CD8-positive, alpha-beta memory T cell (primary cell): ENCODE results near the gene CHCHD6. TPM values are rescaled to one million over a fixed set of nuclear protein-coding genes. Genes with fewer than 3 reads are reported as not detected.
A peak's percentile ranks its signal among the peaks of the same experiment; 100 is the strongest.

Experiments
- CTCF ChIA-PET: fragments of 350-600 bp; sonication (Branson Sonifier 250); formaldehyde crosslinking; loops from one replicate; lab custom pipeline; 2021; ENCODE audit warnings: antibody characterized with exemption; lab: Charles Lee
- POLR2A ChIA-PET: fragments of 350-600 bp; sonication (Branson Sonifier 250); formaldehyde crosslinking; loops from one replicate; lab custom pipeline; 2021; ENCODE audit warnings: antibody characterized with exemption; lab: Charles Lee
- DNase-seq, 5 donors: peaks; one replicate each; pipeline versions ENCODE4 v3.0.0 to v3.0.0-alpha.2; 2020 to 2022; ENCODE audit warnings: mixed read lengths in 1 of 5
- H3K27ac ChIP-seq: one replicate; pipeline ENCODE4 v1.7.0; 2013; ENCODE audit warnings: low read depth, mild to moderate bottlenecking, low read length, moderate library complexity
- H3K27me3 ChIP-seq: 2 replicates; pipeline ENCODE4 v1.7.0; 2013; ENCODE audit warnings: low read length, mild to moderate bottlenecking; ENCODE audit not compliant: insufficient read depth, poor library complexity, severe bottlenecking
- H3K36me3 ChIP-seq: 2 replicates; pipeline ENCODE4 v1.7.0; 2013; ENCODE audit warnings: mild to moderate bottlenecking, low read length, moderate library complexity; ENCODE audit not compliant: insufficient read depth
- H3K4me1 ChIP-seq: 2 replicates; pipeline ENCODE4 v1.7.0; 2013; ENCODE audit warnings: mild to moderate bottlenecking, low read length, moderate library complexity; ENCODE audit not compliant: insufficient read depth
- H3K4me3 ChIP-seq: 2 replicates; pipeline ENCODE4 v1.7.0; 2013; ENCODE audit warnings: mild to moderate bottlenecking, low read length
- H3K9me3 ChIP-seq: 2 replicates; pipeline ENCODE4 v1.7.0; 2013; ENCODE audit warnings: mild to moderate bottlenecking, low read length
- H3K27ac Mint-ChIP-seq, 8 donors: one replicate each; pipeline ENCODE4 v1.8.0; 2020 to 2021; ENCODE audit warnings: mixed read lengths in 8 of 8, mild to moderate bottlenecking in 6 of 8, inconsistent platforms in 3 of 8, moderate library complexity in 3 of 8
- H3K27me3 Mint-ChIP-seq, 2 donors: one replicate each; pipeline ENCODE4 v1.8.0; 2020 to 2021; ENCODE audit warnings: mixed read lengths in 2 of 2, mild to moderate bottlenecking in 1 of 2, moderate library complexity in 1 of 2
- H3K36me3 Mint-ChIP-seq, 3 donors: one replicate each; pipeline ENCODE4 v1.8.0; 2020 to 2021; ENCODE audit warnings: mixed read lengths in 3 of 3, inconsistent platforms in 1 of 3, mild to moderate bottlenecking in 1 of 3
- H3K4me1 Mint-ChIP-seq, 3 donors: one replicate each; pipeline ENCODE4 v1.8.0; 2020 to 2021; ENCODE audit warnings: mixed read lengths in 3 of 3, inconsistent platforms in 1 of 3, mild to moderate bottlenecking in 1 of 3
- H3K4me3 Mint-ChIP-seq, 7 donors: one replicate each; pipeline ENCODE4 v1.8.0; 2020 to 2021; ENCODE audit warnings: mixed read lengths in 7 of 7, mild to moderate bottlenecking in 6 of 7, moderate library complexity in 4 of 7, inconsistent platforms in 2 of 7
- H3K9me3 Mint-ChIP-seq, 5 donors: one replicate each; pipeline ENCODE4 v1.8.0; 2020 to 2022; ENCODE audit warnings: mixed read lengths in 5 of 5, mild to moderate bottlenecking in 3 of 5, moderate library complexity in 2 of 5, inconsistent platforms in 1 of 5
- polyA plus RNA-seq: library from polyadenylated mRNA; unstranded; fragments of 300-500 nt; fragmentation: Illumina TruSeq; gene quantifications from one replicate; pipeline ENCODE4 v1.2.3, GENCODE V29; 2021
- total RNA-seq, 2 experiments: library from RNA; stranded (reverse); gene quantifications; one replicate each; pipeline ENCODE4 v1.2.3, GENCODE V29; 2021

Gene CHCHD6
- total and polyA plus RNA-seq, 3 experiments from 2014 or later = 12.0 to 16.7 (median 15.0) TPM

DNA sequence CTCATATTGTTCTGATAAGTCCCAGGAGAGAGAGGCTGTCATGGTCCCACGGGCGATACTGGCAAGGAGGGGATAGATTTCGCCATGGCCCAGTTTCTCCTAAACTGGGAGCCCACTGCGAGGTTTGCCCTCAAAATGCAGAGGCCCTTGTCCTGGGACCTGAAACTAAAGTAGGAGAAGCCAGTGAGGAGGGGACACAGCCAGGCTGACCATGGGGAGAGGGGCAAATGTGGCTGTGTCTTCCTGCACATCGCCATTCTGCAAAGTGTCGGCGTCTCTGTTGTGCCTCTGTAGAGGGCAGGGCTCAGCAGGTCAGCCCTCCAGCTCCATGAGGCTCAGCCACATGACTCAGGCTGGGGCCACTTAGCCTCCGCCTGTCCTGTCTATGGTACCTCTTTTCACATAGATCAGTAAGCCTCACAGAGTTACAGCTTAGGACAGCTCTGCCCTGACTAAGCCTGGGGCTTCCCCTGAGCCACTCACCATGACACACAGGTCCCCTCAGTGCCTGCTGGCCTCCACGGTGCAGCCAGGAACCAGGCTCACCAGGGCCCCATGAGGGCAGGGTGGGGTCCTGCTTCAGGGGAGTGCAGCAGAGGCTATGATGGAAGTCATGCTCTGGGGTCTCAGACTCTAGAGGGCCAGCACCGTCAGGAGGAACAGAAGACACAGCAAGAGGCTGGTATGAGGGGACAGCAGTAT is 250.3 kb downstream of the CHCHD6 start:
- no peaks in the 10 kb centered on the region for H3K9me3 ChIP-seq
- H3K4me1 ChIP-seq = no peaks in the 10 kb centered on the region
- Mint-ChIP-seq H3K4me1 (no peaks in the 10 kb centered on the region), H3K36me3 (peaks cover 0 to 5% (median 0%) of the 10 kb centered on the region in 3 donors), H3K4me3 (no peak overlapping the region), H3K27ac (no peak overlapping the region), H3K27me3 (no peaks in the 10 kb centered on the region), H3K9me3 (no peaks in the 10 kb centered on the region)
- CTCF ChIA-PET = no interaction called here
- no peaks in the 10 kb centered on the region for H3K36me3 ChIP-seq
- no peak overlapping the region for H3K4me3 ChIP-seq
- H3K27me3 ChIP-seq = no peaks in the 10 kb centered on the region
- DNase-seq = no peak
- no peak overlapping the region for H3K27ac ChIP-seq
- POLR2A ChIA-PET = no interaction called here

- no peaks in the 10 kb centered on the region for H3K36me3 ChIP-seq
- DNase-seq = no peak
- peak overlapping the region in 1 of 7 donors; percentile 38 for H3K4me3 Mint-ChIP-seq
- H3K36me3 Mint-ChIP-seq = peaks cover 0 to 6% (median 0%) of the 10 kb centered on the region in 3 donors
- no peaks in the 10 kb centered on the region for H3K27me3 ChIP-seq
- H3K27me3 Mint-ChIP-seq = no peaks in the 10 kb centered on the region
- no peak overlapping the region for H3K27ac ChIP-seq
- no peaks in the 10 kb centered on the region for H3K9me3 ChIP-seq
- no peaks in the 10 kb centered on the region for H3K9me3 Mint-ChIP-seq
- H3K4me1 ChIP-seq = no peaks in the 10 kb centered on the region
- peak overlapping the region in 1 of 8 donors; percentile 58 for H3K27ac Mint-ChIP-seq
- H3K4me1 Mint-ChIP-seq = no peaks in the 10 kb centered on the region
- ChIA-PET CTCF (no interaction called here), POLR2A (no interaction called here)
- no peak overlapping the region for H3K4me3 ChIP-seq
Measured at GRCh38 chr3:126955004-126955790, 251.2 kb downstream of the CHCHD6 start.

DNA sequence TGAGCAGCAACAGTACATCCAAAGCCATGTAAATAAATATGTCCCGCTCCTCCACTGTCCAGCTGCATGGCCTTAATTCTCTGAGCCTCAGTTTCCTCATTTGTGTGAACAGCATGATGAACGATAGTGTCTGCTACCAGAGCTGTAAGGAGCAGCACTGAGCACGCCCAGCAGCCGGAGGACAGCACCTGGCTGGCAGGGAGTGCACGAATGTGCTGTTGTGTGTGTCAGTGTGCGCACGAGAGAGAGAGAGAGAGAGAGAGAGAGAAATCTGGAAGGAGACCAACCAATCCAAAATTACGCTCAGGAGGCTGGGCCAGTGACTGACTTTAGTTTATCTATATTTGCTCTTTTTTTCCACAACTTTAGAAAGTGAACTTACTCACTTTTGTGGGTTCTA is 252.3 kb downstream of the CHCHD6 start:
- Histone ChIP-seq H3K4me3 (no peak overlapping the region), H3K36me3 (no peaks in the 10 kb centered on the region), H3K9me3 (no peaks in the 10 kb centered on the region), H3K27me3 (no peaks in the 10 kb centered on the region), H3K4me1 (no peaks in the 10 kb centered on the region), H3K27ac (no peak overlapping the region)
- peak overlapping the region in 1 of 7 donors; percentile 48 for H3K4me3 Mint-ChIP-seq
- ChIA-PET CTCF (no interaction called here), POLR2A (no interaction called here)
- peaks cover 0 to 9% (median 0%) of the 10 kb centered on the region in 3 donors for H3K36me3 Mint-ChIP-seq
- H3K27me3 Mint-ChIP-seq = no peaks in the 10 kb centered on the region
- no peaks in the 10 kb centered on the region for H3K4me1 Mint-ChIP-seq
- peak overlapping the region in 2 of 8 donors; percentile 70 to 76 for H3K27ac Mint-ChIP-seq
- H3K9me3 Mint-ChIP-seq = no peaks in the 10 kb centered on the region
- DNase-seq = no peak

DNA sequence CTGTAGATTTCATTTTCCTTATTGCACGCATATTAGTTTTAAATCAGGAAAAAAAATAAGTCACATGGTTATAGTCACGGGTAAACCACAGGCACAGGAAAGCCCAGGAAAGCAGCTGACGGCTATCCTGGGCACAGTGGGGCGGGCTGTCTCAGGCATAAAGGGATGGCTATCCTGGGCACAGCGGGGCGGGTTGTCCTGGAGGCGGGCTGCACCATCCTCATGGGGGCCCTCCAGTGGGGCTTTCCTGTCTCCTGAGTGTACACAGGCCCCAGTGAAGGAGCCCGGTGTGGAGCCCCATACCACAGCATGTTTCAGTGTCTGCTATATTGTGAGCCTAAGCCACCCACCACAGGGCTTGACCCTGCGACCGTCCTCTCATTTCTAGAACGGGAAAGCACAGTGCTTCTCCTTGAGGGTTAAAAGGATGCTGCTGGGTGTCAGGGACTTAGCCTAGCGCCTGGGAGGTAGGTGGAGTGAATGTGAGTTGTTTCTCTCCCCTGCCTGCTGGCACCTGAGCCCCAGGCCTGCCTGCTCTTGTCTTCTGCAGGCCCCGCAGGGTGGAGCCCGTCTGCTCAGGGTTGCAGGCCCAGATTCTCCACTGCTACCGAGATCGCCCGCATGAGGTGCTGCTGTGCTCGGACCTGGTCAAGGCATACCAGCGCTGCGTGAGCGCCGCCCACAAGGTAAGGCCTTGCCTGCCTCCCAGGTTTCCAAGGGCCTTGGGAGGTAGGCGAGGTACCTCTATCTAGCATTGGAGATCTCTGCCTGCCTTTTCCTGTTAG is 253.0 kb downstream of the CHCHD6 start:
- H3K27me3 ChIP-seq = no peaks in the 10 kb centered on the region
- DNase-seq = no peak
- Mint-ChIP-seq H3K4me3 (no peak overlapping the region), H3K36me3 (peaks cover 0 to 9% (median 0%) of the 10 kb centered on the region in 3 donors), H3K9me3 (no peaks in the 10 kb centered on the region), H3K4me1 (no peaks in the 10 kb centered on the region), H3K27me3 (no peaks in the 10 kb centered on the region), H3K27ac (no peak overlapping the region)
- H3K27ac ChIP-seq = no peak overlapping the region
- H3K4me3 ChIP-seq = no peak overlapping the region
- H3K4me1 ChIP-seq = no peaks in the 10 kb centered on the region
- ChIA-PET POLR2A (no interaction called here), CTCF (no interaction called here)
- H3K36me3 ChIP-seq = no peaks in the 10 kb centered on the region
- H3K9me3 ChIP-seq = no peaks in the 10 kb centered on the region

- Histone ChIP-seq H3K4me3 (no peak overlapping the region), H3K9me3 (no peaks in the 10 kb centered on the region), H3K27ac (no peak overlapping the region), H3K27me3 (no peaks in the 10 kb centered on the region), H3K4me1 (no peaks in the 10 kb centered on the region), H3K36me3 (no peaks in the 10 kb centered on the region)
- ChIA-PET POLR2A (no interaction called here), CTCF (interaction anchor here (0.9 kb wide), 1 partner anchor 12 kb away, joined by 3 read pairs; no protein-coding TSS in a partner anchor)
- no peaks in the 10 kb centered on the region for H3K27me3 Mint-ChIP-seq
- peak overlapping the region in 1 of 8 donors; percentile 47 for H3K27ac Mint-ChIP-seq
- H3K4me3 Mint-ChIP-seq = no peak overlapping the region
- no peaks in the 10 kb centered on the region for H3K4me1 Mint-ChIP-seq
- peaks cover 0 to 9% (median 0%) of the 10 kb centered on the region in 3 donors for H3K36me3 Mint-ChIP-seq
- H3K9me3 Mint-ChIP-seq = no peaks in the 10 kb centered on the region
- DNase-seq = no peak
Measured at GRCh38 chr3:126957776-126958637, 254.0 kb downstream of the CHCHD6 start.

DNA sequence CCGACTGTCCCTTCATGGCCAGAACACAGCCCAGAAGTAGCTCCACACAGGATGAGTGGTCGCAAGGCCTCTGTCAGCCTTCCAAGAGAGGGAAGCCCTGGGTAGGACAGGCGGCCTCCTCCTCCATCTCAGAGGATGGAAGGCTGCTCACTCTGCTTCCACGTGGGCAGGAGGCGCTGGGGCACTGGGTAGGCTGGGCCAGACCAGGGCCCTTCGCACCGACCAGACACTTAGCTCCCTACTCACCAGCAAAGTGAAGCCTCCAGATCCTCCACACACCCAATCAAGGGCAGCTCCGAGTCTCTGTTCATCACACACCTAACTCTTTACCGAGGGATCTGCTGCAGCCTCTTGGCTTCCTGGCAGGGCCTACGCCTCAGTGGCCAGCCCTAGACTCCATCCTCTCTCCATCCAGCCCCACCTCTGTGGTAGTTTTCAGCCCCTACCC is 254.6 kb downstream of the CHCHD6 start:
- Histone ChIP-seq H3K27ac (no peak overlapping the region), H3K27me3 (no peaks in the 10 kb centered on the region), H3K4me1 (no peaks in the 10 kb centered on the region), H3K9me3 (no peaks in the 10 kb centered on the region), H3K36me3 (no peaks in the 10 kb centered on the region), H3K4me3 (no peak overlapping the region)
- ChIA-PET CTCF (interaction anchor here (0.9 kb wide), 1 partner anchor 11 kb away, joined by 3 read pairs; no protein-coding TSS in a partner anchor), POLR2A (no interaction called here)
- no peak for DNase-seq
- Mint-ChIP-seq H3K27me3 (no peaks in the 10 kb centered on the region), H3K27ac (peak overlapping the region in 1 of 8 donors; percentile 47), H3K4me3 (no peak overlapping the region), H3K36me3 (peaks cover 0 to 9% (median 0%) of the 10 kb centered on the region in 3 donors), H3K9me3 (no peaks in the 10 kb centered on the region), H3K4me1 (no peaks in the 10 kb centered on the region)

DNA sequence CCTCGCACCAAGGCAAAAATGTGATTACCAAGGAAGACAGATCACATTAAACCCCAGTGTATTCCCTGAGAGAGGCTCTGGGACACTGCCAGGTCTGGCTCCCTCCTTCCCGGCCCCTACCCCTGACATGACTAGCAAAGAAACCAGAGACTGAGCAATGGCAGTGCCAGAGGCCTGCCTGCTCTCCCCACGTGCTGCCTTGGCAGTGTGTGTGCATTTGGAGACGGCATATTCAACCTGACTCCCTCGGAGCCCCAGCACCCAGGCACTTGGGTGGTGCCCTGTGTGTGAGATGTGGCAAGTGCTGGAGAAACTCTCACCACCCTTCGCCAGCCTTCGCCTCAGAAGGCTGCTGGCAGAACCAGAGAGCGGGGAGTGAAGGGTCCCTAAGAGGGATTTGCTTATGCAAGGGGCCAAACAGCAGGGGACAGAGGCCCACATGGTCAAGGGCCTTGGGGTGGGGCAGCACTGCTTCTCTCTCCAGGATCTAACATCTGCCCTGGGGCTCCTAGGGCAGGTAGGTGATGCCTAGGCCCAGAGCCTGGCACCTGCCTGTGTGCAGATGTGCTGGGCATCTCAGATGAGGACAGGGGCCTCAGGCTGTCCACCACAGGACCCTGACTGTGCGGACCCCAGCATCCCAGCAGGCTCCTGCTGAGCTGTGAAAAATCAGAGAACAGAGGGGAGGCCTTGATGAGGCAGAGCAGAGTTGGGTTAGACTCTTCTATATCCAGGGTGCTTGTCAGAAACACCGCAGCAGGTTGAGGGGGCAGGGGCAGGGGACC is 255.3 kb downstream of the CHCHD6 start:
- CTCF ChIA-PET = no interaction called here
- peaks cover 0 to 9% (median 0%) of the 10 kb centered on the region in 3 donors for H3K36me3 Mint-ChIP-seq

More for the DNA sequence above, 255.3 kb downstream of the CHCHD6 start:
- POLR2A ChIA-PET = no interaction called here
- H3K36me3 ChIP-seq = no peaks in the 10 kb centered on the region
- H3K4me3 ChIP-seq = no peak overlapping the region
- no peak for DNase-seq
- H3K27me3 ChIP-seq = no peaks in the 10 kb centered on the region
- no peaks in the 10 kb centered on the region for H3K4me1 ChIP-seq
- H3K4me1 Mint-ChIP-seq = no peaks in the 10 kb centered on the region
- no peaks in the 10 kb centered on the region for H3K9me3 Mint-ChIP-seq
- H3K27ac ChIP-seq = no peak overlapping the region
- H3K27me3 Mint-ChIP-seq = peaks cover 0 to 2% of the 10 kb centered on the region in 2 donors
- H3K4me3 Mint-ChIP-seq = no peak overlapping the region
- H3K9me3 ChIP-seq = no peaks in the 10 kb centered on the region
- no peak overlapping the region for H3K27ac Mint-ChIP-seq
